Activated CD4-positive, alpha-beta memory T cell treated with anti-CD3 and anti-CD28 coated beads, Interleukin-2, amount 10 ng/mL, durations not matched to agents 7 days and 5 days (primary cell): ENCODE measurements around the gene PILRA. TPM values are rescaled to one million over a fixed set of nuclear protein-coding genes. Genes with fewer than 3 reads are reported as not detected.

Source experiments
- CTCF ChIA-PET: fragments of 350-600 bp; sonication (Branson Sonifier 250); formaldehyde crosslinking; loops from one replicate; lab custom pipeline; 2021; ENCODE audit warnings: antibody characterized with exemption, inconsistent platforms; lab: Charles Lee
- POLR2A ChIA-PET: fragments of 350-600 bp; sonication (Branson Sonifier 250); formaldehyde crosslinking; loops from one replicate; lab custom pipeline; 2021; ENCODE audit warnings: antibody characterized with exemption; lab: Charles Lee
- DNase-seq: peaks from one replicate; pipeline ENCODE4 v3.0.0-alpha.2; 2020
- H3K27ac Mint-ChIP-seq: one replicate; pipeline ENCODE4 v1.8.0; 2021; ENCODE audit warnings: mild to moderate bottlenecking, mixed read lengths
- H3K27me3 Mint-ChIP-seq: one replicate; pipeline ENCODE4 v1.8.0; 2021; ENCODE audit warnings: mixed read lengths
- H3K36me3 Mint-ChIP-seq: one replicate; pipeline ENCODE4 v1.8.0; 2021; ENCODE audit warnings: low read depth, mixed read lengths
- H3K4me1 Mint-ChIP-seq: one replicate; pipeline ENCODE4 v1.8.0; 2021; ENCODE audit warnings: mixed read lengths
- H3K4me3 Mint-ChIP-seq: one replicate; pipeline ENCODE4 v1.8.0; 2021; ENCODE audit warnings: mild to moderate bottlenecking, mixed read lengths
- H3K9me3 Mint-ChIP-seq: one replicate; pipeline ENCODE4 v1.8.0; 2021; ENCODE audit warnings: mixed read lengths
- total RNA-seq, 2 experiments: library from RNA; stranded (reverse); gene quantifications; one replicate each; pipeline ENCODE4 v1.2.3, GENCODE V29; 2021

The PILRA gene
- total RNA-seq, 2 experiments from 2014 or later: 1.3 to 1.5 TPM

DNA sequence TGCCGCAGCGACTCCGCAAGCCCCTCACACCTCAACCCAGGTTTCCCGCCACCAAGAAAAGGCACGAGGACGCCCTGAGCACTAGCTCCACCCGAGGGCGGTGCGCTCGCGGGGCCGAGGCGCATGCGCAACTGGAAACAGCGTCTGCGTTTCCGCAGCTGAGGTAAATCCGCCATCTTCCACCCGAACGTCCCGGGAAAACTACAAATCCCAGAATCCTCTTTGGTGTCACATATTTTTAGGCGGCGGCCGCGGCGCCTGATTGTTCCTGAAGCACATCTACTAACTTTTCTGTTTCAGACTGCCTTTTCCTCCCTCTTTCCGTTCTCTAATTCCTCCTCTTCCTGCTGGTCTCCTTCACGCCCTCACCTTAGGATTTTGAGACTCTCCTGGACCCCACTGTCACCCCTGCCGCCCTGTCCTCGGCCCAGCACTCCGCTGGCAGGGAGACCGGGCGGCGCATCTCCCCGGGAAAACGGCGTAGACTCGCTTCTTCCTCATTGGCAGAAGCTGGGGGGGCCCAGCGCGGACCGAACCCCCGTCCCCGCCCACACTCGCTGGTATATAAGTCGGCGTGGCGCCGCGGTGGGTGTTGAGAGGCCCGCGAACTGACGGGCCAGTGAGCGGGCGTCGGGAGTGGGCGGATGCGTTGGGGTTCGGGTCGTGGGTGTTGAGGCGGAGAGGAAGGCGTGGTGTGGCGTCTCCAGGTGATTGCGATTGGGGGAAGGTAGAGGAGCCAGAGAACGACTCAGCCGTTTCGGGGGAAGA lies 55.1 kb downstream of the PILRA start, which contains the start of gene ZCWPW1:
TSS of gene ZCWPW1 (minus strand) at position 505 of the 768 bp plus-strand sequence. CDS start 8,054 bp downstream, outside the sequence.
- H3K4me3 Mint-ChIP-seq: peak within 1 kb of the TSS; percentile 92
- H3K27ac Mint-ChIP-seq: peak within 1 kb of the TSS; percentile 100
- ChIA-PET CTCF (interaction anchor here (0.8 to 2.7 kb wide), 13 partner anchors 8 to 424 kb away, joined by 3 to 9 read pairs (median 4); partner anchors contain the start of genes AP4M1, MCM7, MOSPD3 and POP7), POLR2A (interaction anchor here (0.7 to 3.2 kb wide), 40 partner anchors 10 to 870 kb away, joined by 3 to 43 read pairs (median 5); partner anchors contain the start of genes AGFG2, AP4M1, FBXO24 and LRCH4)
- H3K4me1 Mint-ChIP-seq: peaks cover 46% of the 10 kb centered on the region
- peaks cover 44% of the 10 kb centered on the region for H3K36me3 Mint-ChIP-seq
- peaks cover 3% of the 10 kb centered on the region for H3K27me3 Mint-ChIP-seq
- H3K9me3 Mint-ChIP-seq: no peaks in the 10 kb centered on the region
- peak; percentile 96 for DNase-seq

DNA sequence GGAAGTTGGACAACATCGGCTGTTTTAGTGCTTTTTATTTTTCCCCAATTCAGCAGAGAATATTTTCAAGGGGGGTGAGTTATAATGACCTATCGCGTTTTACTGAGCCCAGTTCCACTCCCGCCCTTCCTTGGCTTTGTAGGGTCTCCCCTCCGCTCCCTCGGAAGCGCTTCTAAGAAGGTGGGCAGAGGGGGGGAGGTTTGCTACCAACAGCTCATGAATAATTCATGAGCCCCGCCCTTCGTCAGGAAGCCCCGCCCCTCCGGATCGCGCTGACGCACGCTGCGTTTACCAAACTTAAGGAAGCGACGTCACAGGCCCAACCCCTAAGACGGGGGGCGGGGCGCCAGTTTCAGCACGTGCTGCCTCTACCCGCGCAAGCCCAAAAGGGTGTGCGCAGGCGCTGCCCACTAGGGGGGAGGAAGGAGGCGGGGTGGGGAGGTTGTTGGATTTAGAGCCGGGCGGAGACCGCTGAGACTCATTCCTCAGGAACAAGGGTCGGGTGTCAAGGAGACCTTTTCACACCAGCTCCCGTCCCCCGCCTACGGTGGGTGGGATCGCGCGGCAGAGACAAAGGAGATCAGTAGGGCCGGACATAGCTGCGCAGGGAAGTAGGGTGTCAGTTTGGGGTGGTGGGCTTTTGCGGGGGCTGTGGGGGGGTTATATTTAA lies 55.8 kb downstream of the PILRA start:
- ChIA-PET POLR2A (interaction anchor here (0.6 to 3.2 kb wide), 45 partner anchors 9 to 871 kb away, joined by 3 to 43 read pairs (median 5); partner anchors contain the start of genes AGFG2, AP4M1, FBXO24 and GPC2), CTCF (interaction anchor here (0.9 to 2.7 kb wide), 13 partner anchors 8 to 423 kb away, joined by 3 to 9 read pairs (median 4); partner anchors contain the start of genes AP4M1, MCM7, MOSPD3 and POP7)
- peak overlapping the region; percentile 100 for H3K27ac Mint-ChIP-seq
- peaks cover 3% of the 10 kb centered on the region for H3K27me3 Mint-ChIP-seq
- peak; percentile 100 for DNase-seq
- H3K9me3 Mint-ChIP-seq: no peaks in the 10 kb centered on the region
- H3K4me3 Mint-ChIP-seq: peak overlapping the region; percentile 92
- peaks cover 51% of the 10 kb centered on the region for H3K36me3 Mint-ChIP-seq
- peaks cover 53% of the 10 kb centered on the region for H3K4me1 Mint-ChIP-seq

DNA sequence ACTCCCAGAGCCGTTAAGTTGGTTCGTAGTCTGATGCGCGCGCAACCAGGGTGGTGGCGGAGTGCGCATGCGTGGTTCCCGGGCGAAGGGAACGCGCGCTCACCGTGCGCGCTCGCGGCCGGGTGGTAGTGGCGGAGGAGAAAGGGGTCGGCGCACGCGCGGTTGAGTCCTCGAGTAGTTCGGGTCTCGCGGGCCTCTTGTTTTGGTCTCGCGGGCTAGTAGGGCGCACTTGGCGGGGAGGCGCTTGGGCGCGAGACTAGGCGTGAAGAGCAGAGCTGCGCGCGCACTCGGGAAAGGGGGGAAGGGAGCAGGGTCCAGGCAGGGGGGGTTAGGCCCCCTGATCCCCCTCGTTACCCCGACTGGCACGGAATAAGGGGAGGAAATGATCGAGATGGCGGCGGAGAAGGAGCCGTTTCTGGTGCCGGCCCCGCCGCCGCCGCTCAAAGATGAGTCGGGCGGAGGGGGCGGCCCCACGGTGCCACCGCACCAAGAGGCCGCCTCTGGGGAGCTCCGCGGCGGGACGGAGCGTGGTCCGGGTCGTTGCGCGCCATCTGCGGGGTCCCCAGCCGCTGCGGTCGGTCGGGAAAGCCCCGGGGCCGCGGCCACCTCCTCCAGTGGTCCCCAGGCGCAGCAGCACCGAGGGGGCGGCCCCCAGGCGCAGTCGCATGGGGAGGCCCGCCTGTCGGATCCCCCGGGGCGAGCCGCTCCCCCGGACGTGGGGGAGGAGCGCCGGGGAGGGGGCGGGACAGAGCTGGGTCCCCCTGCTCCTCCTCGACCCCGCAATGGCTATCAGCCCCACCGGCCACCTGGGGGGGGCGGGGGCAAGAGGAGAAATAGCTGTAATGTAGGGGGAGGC lies 56.6 kb downstream of the PILRA start, which contains the start of gene MEPCE:
TSS of gene MEPCE (plus strand) at position 195 of the 856 bp plus-strand sequence. CDS start at position 383, 188 bp downstream.
- Mint-ChIP-seq H3K9me3 (no peaks in the 10 kb centered on the region), H3K4me3 (peak within 1 kb of the TSS; percentile 92), H3K27me3 (peaks cover 3% of the 10 kb centered on the region), H3K36me3 (peaks cover 59% of the 10 kb centered on the region), H3K27ac (peak within 1 kb of the TSS; percentile 100), H3K4me1 (peaks cover 61% of the 10 kb centered on the region)
- DNase-seq: peak; percentile 96
- ChIA-PET CTCF (interaction anchor here (0.9 to 2.7 kb wide), 7 partner anchors 21 to 348 kb away, joined by 3 to 9 read pairs (median 4); partner anchors contain the start of genes AP4M1, MCM7 and MOSPD3), POLR2A (interaction anchor here (0.6 to 3.2 kb wide), 48 partner anchors 8 to 872 kb away, joined by 3 to 43 read pairs (median 4); partner anchors contain the start of genes AGFG2, AP4M1, FBXO24 and GPC2)

DNA sequence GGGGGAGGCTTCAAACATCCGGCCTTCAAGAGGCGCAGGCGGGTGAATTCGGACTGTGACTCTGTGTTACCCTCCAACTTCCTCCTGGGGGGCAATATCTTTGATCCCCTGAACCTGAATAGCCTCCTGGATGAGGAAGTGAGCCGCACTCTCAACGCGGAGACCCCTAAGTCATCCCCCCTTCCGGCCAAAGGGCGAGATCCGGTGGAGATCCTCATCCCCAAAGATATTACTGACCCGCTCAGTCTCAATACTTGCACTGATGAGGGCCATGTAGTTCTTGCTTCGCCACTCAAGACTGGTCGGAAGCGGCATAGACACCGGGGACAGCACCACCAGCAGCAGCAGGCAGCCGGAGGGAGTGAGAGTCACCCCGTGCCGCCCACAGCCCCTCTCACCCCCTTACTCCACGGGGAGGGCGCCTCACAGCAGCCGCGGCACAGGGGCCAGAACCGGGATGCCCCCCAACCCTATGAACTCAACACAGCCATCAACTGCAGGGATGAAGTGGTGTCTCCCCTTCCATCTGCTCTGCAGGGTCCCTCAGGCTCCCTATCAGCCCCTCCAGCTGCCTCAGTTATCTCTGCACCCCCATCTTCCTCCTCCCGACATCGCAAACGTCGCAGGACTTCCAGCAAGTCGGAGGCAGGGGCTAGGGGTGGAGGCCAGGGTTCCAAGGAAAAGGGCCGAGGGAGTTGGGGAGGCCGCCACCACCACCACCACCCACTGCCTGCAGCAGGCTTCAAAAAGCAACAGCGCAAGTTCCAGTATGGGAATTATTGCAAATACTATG lies 57.4 kb downstream of the PILRA start:
- Mint-ChIP-seq H3K4me1 (peaks cover 63% of the 10 kb centered on the region), H3K4me3 (peak overlapping the region; percentile 87), H3K9me3 (no peaks in the 10 kb centered on the region), H3K27ac (peak overlapping the region; percentile 93), H3K36me3 (peaks cover 67% of the 10 kb centered on the region), H3K27me3 (peaks cover 3% of the 10 kb centered on the region)
- ChIA-PET CTCF (interaction anchor here (2.7 kb wide), 1 partner anchor 25 kb away, joined by 9 read pairs; no protein-coding TSS in a partner anchor), POLR2A (interaction anchor here (0.8 to 3.2 kb wide), 18 partner anchors 10 to 873 kb away, joined by 3 to 43 read pairs (median 4); partner anchors contain the start of genes AGFG2, FBXO24, LRCH4 and MOSPD3)
- DNase-seq: peak; percentile 51

DNA sequence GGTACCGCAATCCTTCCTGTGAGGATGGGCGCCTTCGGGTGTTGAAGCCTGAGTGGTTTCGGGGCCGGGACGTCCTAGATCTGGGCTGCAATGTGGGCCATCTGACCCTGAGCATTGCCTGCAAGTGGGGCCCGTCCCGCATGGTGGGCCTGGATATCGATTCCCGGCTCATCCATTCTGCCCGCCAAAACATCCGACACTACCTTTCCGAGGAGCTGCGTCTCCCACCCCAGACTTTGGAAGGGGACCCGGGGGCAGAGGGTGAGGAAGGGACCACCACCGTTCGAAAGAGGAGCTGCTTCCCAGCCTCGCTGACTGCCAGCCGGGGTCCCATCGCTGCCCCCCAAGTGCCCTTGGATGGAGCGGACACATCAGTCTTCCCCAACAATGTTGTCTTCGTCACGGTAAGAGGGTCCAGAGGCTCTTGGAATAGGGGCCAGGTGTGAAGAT lies 58.0 kb downstream of the PILRA start:
- DNase-seq: no peak
- POLR2A ChIA-PET: no interaction called here
- Mint-ChIP-seq H3K4me1 (peaks cover 63% of the 10 kb centered on the region), H3K4me3 (peak overlapping the region; percentile 87), H3K27me3 (peaks cover 3% of the 10 kb centered on the region), H3K9me3 (no peaks in the 10 kb centered on the region), H3K36me3 (peaks cover 70% of the 10 kb centered on the region), H3K27ac (peak overlapping the region; percentile 93)
- CTCF ChIA-PET: no interaction called here

DNA sequence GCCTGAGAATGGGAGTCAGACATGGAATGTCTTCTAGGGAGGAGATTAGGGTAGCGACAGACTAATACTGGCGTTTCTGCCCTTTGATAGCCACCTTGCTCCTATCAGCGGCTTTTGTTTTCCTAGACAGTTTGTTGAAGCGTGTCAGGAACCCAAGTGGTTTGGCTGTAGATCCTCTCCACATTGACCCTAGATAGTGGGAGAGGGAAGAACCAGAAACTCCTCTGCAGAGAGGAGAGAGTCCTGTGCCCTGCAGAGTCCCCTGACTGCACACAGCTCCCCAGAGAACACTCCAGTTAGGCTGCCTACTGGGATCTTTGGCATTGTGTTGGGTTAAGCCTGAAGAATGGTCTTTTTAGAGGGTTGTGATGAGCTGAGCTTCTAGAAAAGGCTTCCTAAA lies 58.8 kb downstream of the PILRA start:
- Mint-ChIP-seq H3K36me3 (peaks cover 72% of the 10 kb centered on the region), H3K9me3 (no peaks in the 10 kb centered on the region), H3K27ac (peak overlapping the region; percentile 93), H3K4me1 (peaks cover 65% of the 10 kb centered on the region), H3K4me3 (peak overlapping the region; percentile 87), H3K27me3 (peaks cover 3% of the 10 kb centered on the region)
- DNase-seq: no peak
- POLR2A ChIA-PET: no interaction called here
- CTCF ChIA-PET: no interaction called here

DNA sequence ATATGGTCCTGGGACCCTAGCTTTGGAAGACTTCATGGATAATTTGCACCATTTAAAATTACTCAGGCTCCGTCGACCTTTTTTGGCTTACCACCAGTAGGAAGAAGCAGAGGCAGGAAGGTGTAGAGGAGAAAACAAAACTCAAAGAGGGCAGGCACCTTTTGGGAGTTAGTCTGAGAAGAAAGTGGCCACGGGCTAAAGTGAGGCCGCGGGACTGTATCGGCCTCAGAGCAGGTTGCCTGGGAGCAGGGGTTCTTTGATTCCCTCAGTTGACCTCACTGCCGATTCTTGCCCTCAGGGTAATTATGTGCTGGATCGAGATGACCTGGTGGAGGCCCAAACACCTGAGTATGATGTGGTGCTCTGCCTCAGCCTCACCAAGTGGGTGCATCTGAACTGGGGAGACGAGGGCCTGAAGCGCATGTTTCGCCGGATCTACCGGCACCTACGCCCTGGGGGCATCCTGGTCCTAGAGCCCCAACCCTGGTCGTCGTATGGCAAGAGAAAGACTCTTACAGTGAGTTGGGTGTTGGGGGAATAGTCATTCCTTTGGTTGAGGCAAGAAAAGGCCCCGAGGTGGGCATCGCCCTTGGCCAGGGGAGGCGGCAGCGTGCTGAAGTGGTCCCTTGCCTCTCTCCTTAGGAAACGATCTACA lies 59.5 kb downstream of the PILRA start:
- ChIA-PET CTCF (no interaction called here), POLR2A (interaction anchor here (1.0 to 4.3 kb wide), 3 partner anchors 12 to 180 kb away, joined by 3 to 25 read pairs (median 3); partner anchors contain the start of gene MOSPD3)
- Mint-ChIP-seq H3K9me3 (no peaks in the 10 kb centered on the region), H3K4me3 (no peak overlapping the region), H3K27ac (peak overlapping the region; percentile 93), H3K36me3 (peaks cover 72% of the 10 kb centered on the region), H3K27me3 (peaks cover 1% of the 10 kb centered on the region), H3K4me1 (peaks cover 63% of the 10 kb centered on the region)
- DNase-seq: no peak

DNA sequence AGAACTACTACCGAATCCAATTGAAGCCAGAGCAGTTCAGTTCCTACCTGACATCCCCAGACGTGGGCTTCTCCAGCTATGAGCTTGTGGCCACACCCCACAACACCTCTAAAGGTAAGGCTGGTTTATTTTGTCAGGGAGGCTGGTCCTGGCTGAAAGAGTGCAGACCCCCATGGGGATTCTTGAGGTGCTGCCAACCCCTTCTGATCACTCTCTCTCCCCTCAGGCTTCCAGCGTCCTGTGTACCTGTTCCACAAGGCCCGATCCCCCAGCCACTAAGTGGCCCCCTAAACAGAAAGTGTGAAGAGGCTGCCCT lies 59.9 kb downstream of the PILRA start:
- Mint-ChIP-seq H3K27me3 (no peaks in the 10 kb centered on the region), H3K36me3 (peaks cover 68% of the 10 kb centered on the region), H3K9me3 (no peaks in the 10 kb centered on the region), H3K4me3 (no peak overlapping the region), H3K4me1 (peaks cover 59% of the 10 kb centered on the region), H3K27ac (peak overlapping the region; percentile 93)
- CTCF ChIA-PET: no interaction called here
- POLR2A ChIA-PET: interaction anchor here (1.0 to 4.3 kb wide), 3 partner anchors 11 to 179 kb away, joined by 3 to 25 read pairs (median 3); partner anchors contain the start of gene MOSPD3
- DNase-seq: no peak

DNA sequence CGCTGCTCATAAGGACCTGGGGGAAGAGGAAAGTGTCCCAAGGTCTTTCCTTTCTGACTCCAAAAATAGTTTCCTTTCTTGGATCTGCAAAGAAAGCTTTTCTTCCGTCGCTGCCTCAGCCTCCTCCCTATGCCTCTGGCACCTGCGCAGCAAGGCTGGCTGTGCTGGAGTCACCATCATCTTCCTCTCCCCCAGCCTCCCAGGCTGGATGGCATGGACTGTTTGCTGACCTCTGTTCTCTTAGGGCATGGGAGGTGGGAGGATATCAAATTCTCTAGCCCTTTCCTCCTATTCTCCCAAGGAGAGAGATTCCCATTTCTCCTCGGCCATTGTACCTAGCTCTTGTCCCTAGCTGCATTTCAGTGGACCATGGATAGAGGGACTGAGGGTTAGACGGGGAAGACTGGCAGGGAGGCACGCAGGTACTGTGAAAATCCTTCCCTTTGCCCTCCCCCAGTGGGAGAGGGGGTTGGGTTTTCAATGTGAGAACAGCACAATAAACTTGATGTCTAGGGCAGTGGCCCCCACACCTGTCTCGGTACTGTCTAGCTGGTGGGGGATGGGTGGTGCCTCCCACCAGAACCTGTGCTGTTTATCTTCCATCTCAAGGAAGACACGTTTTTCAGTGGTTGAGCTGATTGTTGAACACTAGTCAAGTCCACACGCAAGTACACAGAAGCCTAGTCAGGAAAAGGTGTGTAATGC lies 60.5 kb downstream of the PILRA start:
- Mint-ChIP-seq H3K4me3 (peak overlapping the region; percentile 89), H3K4me1 (peaks cover 57% of the 10 kb centered on the region), H3K27me3 (no peaks in the 10 kb centered on the region), H3K27ac (peak overlapping the region; percentile 93), H3K36me3 (peaks cover 64% of the 10 kb centered on the region), H3K9me3 (no peaks in the 10 kb centered on the region)
- DNase-seq: no peak
- ChIA-PET CTCF (interaction anchor here (1.1 kb wide), 1 partner anchor 126 kb away, joined by 4 read pairs; no protein-coding TSS in a partner anchor), POLR2A (interaction anchor here (1.0 to 4.3 kb wide), 7 partner anchors 11 to 213 kb away, joined by 3 to 25 read pairs (median 3); partner anchors contain the start of gene MOSPD3)
